Adrenal gland (tissue), 5 donors: ENCODE data around the gene MEFV.

Experiments used
- CTCF ChIP-seq, 6 experiments: fragments of 450-650 bp in 4 of 6; fragments of 200-600 bp in 2 of 6; sonication (generic) in 1 of 6; IDR thresholded peaks; 1 replicate in 5 of 6; 2 replicates in 1 of 6; pipeline versions ENCODE4 v1.5.1 to v1.8.0; 2016 to 2021; ENCODE audit warnings: antibody characterized with exemption in 6 of 6, mild to moderate bottlenecking in 2 of 6, moderate library complexity in 1 of 6
- POLR2A ChIP-seq, 2 donors: fragments of 450-650 bp; IDR thresholded peaks; one replicate each; pipeline ENCODE4 v1.6.1; 2017; ENCODE audit warnings: antibody characterized with exemption in 2 of 2, mild to moderate bottlenecking in 2 of 2, moderate library complexity in 1 of 2
- donor health status: DM: no; HTN: no; CAD: no.

- no peak for TF ChIP-seq CTCF (IDR thresholded peaks at IDR 0.05)
- TF ChIP-seq POLR2A (IDR thresholded peaks at IDR 0.05), result no peak
Observed at GRCh38 chr16:3241761-3242160, 14.7 kb downstream of the MEFV start.
